GM19395 (cell line): ENCODE data around the gene LCN15.
"Not testable (repeated sequence)": the region's sequence is repeated elsewhere in the genome, so short reads cannot be mapped to it uniquely, and the experiment has no call there.

ENCODE experiments used
- ATAC-seq: cut with Tn5 transposase; IDR thresholded peaks from one replicate; pipeline ENCODE4 v1.9.1; 2021; ENCODE audit warnings: mild to moderate bottlenecking, moderate library complexity; ENCODE audit not compliant: unreplicated experiment

The LCN15 gene

DNA sequence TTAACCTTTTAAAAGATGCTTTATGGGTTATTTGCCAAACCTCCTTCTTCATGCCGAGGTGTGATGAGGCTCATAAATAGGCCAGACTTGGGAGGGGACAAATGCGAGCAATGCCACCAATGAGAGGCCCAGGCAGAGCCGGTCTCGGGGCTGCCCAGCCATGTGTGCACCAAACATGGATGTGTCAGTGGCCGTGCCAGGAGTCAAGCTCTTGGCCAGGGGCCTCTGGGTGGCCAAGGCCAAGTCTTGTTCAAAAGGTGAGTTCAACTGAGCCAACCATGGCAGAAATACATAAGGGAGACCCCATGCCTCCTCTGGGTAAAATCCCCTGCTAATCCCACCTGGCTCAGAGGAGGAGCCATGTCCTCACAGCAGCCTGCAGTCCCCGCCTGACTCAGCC, 10.9 kb upstream of the LCN15 start:
- ATAC-seq, result no peak

DNA sequence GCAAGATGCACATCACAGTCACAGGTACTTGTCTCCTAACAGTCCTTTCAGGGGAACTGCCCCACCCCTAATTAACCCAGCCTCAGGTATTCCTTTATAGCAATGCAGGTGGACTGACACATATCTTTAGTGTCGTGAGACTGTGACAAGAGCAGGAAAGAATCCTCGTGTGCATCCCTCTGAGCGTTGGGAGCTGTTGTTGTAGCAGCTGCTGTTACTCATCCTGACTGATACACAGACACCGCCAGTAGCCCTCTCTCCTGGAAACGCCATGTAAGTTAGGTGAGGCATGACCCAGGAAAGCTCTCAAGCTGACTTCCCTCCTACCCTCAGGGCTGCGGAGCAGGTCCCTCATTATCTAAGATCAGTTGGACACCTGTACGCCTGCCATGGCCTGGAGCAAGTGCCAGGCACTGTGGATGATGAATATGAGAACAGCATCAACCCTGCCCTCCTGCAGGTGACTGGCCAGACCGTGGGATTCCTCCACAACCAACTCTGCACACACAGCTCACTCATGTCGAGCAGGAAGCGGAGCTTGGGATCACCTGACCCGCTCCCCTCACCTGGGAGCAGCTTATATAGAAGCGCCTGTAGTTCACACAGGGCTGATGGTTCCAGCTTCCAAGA, 10.2 kb upstream of the LCN15 start:
- ATAC-seq, result no peak

DNA sequence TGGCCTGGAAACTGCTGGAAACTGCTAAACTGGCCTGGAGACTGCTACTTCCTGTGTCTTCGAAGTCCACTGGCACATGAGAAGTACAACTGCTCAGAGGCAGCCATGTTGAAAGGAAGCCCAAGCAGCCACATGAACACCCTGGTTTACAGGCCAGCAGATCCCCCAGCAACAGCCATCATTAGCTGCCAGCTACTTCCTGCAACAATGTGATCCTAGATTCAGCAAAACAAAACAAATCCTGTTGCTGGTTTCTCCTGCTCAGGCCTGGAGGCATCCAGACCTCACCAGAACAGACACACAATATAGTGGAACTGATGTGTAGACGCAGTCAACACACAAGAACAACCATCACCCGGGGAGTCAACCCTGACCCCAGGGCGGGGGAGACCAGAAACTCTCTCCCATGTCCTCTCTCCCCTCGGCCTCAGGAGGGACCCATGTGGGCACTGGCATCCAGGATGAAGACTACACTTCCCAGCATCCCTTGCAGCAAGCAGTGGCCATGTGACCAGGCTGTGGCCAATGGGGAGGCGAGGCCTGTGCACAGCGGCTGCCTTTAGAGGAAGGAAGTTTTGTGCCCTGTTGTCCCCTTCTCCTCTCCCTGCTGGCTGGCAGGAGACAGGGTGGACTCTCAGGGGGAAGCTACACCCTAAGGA, 9.2 kb upstream of the LCN15 start:
- ATAC-seq, result no peak

DNA sequence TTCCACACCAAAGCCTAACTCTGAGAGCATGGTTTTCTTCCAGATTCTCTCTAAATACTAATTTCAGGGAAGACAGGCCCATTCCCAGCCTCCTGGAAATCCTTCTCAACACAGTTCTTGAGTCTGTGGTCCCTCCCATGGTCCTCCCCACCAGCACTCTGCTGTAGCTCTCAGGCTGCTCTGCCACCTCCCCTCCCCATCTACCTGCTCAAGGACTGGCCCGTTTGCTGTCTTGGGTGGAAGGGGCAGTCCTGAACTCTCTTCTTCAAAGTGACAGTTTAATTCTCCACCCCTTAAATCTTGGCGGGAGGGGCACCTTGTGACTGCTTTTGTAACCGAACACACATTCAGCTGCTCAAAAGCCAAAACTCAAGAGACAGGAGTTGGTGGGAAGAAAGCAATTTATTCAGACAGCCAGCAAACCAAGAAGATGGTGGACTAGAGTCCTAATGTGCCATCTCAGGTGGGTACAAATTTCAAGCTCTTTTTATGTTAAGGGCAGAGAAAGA, 7.6 kb upstream of the LCN15 start:
- ATAC-seq, result no peak

DNA sequence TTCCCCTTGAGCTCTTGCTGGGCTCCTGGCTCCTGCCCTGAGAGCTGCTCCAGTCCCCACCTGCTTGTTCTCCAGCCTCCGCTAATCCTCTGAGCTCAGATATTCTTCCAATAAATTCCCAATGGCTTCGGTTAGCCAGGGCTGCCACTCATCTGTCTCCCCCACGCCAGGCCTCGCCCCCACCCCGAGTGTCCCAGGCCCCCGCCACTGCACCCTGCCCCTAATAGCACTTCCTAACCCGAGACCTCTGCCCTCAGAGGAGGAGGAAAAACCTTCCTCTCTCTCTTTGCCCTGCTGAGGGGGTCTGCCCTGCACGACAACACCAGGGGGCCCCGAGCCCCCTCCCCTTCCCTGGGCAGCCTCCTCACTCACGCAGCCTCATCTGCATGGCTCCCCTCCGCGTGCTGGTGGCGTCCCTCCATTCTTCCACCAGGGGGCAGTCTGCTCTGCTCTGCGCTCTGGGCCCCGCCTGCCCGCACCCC, 5.4 kb upstream of the LCN15 start:
- no peak for ATAC-seq

DNA sequence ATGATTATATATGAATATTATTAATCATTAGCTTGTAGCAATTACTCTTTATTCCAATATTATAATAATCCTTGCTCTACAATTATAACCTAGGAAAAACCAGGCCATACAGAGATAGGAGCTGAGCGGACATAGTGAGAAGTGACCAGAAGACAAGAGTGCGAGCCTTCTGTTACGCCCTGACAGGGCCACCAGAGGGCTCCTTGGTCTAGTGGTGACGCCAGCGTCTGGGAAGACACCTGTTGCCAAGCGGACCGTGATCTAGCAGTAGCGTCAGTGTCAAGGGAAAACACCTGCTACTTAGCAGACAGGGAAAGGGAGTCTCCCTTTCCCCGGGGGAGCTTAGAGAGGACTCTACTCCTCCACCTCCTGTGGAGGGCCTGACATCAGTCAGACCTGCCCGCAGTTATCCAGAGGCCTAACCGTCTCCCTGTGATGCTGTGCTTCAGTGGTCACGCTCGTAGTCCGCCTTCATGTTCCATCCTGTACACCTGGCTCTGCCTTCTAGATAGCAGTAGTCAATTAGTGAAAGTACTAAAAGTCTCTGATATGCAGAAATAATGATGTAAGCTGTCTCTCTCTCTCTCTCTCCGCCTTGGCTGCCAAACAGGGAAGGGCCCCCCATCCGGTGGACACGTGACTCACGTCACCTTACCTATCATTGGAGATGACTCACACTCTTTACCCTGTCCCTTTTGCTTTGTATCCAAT, 2.2 kb upstream of the LCN15 start:
- not testable (repeated sequence) for ATAC-seq

DNA sequence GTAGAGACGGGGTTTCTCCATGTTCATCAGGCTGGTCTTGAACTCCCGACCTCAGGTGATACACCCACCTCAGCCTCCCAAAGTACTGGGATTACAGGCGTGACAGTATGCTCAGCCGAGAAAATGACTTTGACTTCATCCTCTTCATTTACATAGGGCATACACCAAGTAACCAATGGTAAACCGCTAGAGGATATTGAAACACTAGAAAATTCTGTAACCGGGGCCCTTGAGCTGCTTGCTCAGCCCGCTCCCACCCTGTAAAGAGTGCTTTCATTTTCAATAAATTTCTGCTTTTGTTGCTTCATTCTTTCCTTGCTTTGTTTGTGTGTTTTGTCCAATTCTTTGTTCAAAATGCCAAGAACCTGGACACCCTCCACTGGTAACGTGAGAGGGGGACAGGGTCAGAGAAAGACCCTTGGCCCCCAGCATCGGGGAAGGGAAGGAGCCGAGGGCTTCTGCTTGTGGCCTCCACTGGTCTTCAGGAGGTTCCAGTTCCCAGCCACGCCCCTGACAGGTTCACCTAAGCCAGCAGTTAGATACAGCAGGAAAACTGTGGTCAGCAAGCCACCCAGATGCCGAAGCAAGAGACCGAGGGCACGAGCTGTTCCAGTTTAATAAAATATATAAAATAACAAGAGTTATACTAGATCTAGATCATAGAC, 1.6 kb upstream of the LCN15 start:
- peak; percentile 77 for ATAC-seq

DNA sequence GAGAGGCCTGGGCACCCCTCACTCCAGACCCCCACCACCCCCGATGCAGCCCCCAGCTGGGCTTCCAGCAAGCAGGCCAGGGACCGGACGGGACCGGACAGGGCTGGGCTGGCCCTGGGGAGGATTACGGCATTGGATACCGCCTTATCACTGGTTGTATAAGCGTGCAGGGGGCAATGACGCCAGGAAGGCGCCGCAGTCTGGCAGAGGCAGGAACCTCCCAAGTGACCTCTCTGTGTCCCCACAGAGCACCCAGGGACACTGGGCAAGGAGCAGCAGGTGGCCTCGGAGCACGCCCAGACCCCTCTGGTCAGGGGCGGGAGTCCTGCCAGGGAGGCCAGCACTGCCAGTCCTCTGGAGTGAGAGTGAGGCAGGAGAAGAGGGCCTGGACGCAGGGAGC, 723 bp upstream of the LCN15 start:
- no peak for ATAC-seq

DNA sequence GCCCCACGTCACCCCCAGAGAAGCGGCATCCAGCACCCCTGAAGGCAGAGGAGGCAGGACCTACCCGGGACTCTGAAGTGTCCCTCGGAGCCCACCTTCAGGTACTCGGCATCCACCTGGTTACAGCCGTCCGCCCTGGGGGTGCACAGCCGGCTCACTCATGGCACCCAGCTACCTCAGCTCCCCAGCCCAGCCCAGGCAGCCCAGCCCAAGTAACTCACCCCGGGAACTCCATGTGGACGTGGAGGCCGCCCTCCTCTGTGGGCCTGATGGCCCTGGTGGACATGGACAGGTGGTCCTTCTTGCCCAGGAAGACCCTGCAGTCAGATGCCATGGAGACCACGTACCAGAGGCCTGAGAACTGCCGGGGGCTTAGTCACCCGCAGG, 676 bp downstream of the LCN15 start:
- no peak for ATAC-seq

DNA sequence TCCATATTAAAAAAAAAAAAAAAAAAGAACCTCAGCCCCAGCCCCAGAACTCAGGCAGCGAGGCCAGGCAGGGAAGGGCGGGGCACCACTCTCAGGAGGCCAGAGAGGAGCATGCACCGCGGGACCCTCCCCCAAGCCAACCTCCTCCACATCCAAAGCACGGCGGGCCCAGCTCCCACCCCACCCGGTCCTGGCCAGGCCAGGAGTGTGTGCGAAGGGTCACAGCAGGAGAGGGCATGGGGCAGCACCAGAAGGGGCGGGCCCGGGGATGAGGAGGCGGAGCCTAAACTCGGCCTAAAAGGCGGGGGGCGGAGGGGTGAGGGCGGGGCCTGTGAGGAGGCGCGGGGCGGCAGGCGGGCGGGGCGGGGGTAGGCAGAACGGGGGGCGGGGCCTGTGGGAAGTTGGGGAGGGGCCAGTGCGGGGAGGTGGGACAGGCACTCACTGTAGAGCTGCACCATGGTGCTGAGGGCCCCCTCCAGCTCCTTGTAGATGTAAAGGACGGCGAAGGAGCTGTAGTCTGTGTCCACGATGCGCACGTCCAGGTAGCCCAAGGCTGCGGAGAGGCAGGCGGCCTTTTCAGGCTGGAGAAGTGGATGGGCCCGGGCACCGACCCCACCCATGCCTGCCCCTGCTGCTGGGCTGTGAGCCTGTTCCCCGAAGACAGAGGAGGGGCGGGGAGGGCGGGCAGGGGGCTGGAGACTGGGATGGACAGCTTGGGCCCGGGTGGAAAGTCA, 1.2 kb downstream of the LCN15 start:
- ATAC-seq, result no peak

DNA sequence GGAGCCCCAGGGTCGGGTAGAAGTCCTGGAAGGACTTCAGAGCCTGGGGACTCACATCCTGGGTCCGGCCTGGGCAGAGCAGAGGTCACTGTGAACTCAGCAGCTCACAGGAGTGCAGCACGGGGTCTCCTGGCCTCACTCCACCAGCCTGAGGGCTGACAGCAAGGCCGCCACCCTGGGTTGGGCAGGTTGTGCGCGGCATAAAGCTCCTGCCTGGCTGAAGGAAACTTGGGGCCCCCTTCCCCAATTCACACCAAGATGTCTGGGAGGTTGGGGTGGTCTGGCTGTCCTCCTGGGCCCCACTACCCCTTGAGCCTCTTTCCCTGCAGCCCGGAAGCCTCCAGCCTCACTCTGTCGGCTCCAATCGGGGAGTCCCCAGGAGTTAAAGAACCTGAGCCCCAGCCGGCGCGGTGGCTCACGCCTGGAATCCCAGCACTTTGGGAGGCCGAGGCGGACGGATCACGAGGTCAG, 2.1 kb downstream of the LCN15 start:
- no peak for ATAC-seq

DNA sequence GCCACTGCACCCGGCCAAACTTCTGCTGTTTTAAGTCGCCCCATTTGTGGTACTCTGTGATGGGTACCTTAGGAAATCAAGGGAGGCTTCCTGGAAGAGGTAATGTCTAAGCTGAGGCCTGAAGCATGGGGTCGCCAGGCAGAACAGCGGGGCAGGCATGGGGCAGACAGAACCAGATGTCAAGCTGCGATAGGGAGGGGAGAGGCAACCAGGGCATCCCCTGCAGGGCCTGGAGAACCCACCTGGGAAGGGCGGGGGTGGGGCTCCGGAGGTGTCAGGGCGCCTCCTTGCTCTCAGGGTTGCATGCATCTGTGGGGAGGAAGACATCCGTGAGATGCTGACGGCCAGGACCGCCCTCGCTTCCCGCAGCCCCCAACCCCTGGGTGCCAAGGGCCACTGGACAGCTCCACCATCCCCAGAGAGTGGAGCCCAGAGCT, 2.8 kb downstream of the LCN15 start:
- no peak for ATAC-seq

DNA sequence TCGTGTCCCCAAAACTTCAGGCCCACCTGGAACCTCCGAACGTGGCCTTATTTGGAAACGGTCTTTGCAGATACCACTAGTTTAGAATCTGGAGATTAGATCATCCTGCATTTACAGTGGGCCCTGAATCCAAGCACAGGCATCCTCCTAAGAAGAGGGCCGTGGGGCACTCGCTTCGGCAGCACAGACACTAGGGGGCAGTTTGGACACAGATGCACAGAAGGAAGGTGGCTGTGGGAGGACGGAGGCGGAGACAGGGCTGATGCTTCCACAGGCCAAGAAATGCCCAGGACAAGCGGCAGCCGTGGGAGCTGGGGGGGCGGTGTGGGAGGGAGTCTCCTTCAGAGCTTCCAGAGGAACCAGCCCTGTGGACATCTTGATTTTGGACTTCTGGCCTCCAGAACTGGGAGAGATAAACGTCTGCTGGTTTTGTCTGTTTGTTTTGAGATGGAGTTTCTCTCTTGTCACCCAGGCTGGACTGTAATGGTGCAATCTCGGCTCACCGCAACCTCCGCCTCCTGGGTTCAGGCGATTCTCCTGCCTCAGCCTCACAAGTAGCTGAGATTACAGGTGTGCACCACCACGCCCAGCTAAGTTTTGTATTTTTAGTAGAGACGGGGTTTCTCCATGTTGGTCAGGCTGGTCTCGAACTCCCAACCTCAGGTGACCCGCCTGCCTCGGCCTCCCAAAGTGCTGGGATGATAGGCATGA, 3.3 kb downstream of the LCN15 start:
- ATAC-seq, result not testable (repeated sequence)

DNA sequence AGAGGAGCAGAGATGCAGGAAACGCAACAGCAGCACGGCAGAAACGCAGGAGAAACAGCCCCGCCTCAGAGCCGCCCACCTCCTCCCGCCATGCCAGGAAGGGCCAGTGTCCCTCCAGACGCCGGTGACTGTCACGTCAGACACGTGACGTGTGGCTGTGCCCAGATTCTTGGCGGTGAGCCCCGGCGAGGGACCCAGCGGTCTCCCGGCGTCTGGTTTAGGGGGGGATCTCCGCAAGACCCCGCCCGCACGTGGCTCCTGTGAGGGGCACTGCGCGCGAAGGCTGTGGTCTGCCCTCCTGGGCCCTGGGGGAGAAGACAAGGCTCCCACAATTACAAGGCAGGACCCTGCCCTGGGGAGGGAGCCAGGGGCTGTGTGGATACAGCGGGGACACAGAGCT, 3.9 kb downstream of the LCN15 start:
- no peak for ATAC-seq

DNA sequence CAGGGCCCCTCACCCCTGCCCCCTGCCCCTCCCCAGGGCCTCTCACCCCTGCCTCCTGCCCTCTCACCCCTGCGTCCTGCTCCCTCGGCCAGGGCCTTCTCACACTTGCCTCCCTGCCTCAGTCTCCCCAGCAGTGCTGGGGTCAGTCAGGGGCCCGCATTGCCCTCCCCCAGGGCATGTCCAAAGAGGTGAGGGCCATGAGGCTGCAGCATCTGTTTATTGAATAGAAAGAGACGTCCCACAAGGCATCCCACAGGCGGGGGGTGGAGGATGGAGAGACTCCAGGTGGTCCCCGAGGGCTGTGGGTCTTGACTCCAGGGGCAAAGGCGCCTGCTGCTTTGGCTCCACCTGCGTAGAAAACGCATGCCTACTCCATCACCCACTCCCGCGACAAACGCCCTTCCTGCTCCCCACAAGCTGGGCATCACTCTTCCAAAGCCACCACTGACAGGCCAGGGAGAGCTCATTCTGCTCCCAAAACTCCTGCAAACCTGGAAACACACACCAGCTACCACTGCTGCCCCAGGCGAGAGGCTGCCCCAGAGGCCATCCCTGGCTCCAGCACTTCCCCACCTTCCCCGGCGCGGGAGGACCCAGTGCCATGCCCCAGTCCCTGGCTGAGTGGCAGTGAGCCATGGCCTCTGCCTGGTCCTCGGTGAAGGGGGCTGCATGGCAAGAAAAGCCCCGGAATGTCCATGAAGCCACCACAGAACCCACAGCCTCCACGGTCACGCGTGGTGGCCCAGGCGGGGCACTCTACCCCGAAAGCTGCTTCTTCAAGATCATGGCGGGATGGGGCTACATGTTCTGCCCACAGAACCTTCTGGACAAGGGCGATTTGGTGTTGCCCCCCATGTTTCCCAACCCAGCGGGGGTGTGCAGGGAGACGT, 4.6 kb downstream of the LCN15 start:
- no peak for ATAC-seq

DNA sequence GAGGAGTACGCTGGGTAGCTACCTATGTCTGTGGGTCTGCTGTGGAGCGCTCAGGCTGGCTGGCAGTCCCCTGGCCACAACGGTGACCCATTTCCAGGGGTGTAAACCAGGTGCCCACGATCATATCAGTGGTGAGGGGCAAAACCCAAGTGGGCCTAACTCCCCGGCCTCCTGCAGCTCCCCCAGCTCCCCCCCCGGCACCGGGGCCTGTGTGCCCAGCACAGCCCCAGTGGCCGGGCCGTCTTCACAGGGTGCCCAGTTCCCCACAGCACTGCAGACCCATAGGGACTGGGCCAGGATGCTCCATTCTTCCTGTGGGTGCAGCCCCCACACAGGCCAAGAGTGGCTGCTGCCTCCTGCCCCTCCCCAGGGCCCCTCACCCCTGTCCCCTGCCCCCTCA, 5.3 kb downstream of the LCN15 start:
- ATAC-seq, result no peak

DNA sequence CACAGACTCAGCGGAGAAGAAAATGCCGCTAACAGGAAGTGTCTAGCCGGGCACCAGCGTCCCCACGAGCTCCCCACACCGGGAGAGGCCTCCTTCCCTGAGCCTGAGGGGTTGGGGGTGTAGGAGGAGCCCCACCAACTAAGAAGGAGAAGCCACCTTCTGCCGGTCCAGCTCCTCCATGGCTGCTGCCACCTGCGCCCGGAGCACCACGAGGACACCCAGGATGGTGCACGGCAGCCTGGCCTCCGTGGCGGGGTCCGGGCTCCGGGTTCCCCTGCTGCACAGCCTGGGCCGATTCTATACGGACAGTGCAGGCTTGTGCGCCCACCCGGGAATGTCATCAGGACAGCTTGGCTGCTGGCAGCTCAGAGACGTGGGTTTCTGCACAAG, 6.6 kb downstream of the LCN15 start:
- no peak for ATAC-seq

DNA sequence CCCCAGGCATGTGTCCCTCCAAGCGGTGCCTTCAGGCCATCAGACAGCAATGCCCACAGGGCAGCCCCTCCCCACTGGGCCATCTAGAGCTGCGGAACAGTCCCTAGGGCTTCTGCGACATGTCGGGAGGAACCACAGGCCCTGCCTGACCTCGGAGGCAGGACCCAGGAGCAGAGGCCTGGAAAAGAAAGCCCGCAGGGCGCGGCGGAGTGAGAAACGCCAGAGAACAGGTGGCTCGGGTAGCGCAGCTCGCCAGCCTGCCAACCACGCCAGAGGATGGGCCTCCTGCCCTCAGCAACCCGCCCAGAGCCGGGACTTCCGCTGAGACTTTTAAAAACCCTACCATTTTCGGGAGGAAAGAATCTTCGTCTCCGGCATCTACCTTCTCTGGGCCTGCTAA, 7.0 kb downstream of the LCN15 start:
- ATAC-seq, result no peak

DNA sequence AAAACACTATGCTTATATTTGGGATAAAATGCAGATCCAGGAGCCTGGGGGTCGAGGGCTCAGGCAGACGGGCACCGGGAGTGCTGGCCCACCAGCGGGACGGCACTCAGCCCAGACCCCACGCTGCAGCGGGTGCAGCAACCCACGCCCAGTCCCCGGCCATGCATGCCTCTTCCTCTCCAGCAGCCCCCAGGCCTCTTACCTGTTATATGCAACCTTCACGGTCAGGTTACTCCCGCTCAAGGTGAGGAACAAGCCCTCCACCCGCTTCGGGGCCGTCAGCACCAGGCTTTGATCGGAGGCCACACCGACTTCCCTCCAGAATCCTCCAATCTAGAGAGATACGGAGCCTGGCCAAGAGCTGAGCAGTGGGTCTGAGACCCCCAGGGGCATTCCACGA, 7.5 kb downstream of the LCN15 start:
- no peak for ATAC-seq
